ENCODE measurements around the gene NAV3.

The NAV3 gene

DNA sequence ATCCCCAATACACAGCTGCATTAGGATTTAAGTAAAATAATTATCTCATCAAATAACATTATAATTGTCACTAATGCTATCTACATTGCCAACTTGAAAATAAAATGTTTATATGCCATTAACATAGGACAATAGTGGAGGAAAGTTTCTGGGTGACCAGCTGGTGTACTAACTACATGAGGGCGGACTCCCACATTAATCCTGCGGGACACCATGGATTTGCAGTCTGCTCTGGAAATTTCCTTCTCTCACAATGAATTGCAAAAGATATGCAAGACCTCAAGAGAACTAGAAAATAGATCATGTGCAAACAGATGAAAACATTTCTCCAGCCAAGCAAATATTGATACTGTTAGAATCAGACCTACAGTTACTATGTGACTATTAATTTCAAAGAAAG, 390.1 kb downstream of the NAV3 start:
- TF ChIP-seq, protein P1, sequence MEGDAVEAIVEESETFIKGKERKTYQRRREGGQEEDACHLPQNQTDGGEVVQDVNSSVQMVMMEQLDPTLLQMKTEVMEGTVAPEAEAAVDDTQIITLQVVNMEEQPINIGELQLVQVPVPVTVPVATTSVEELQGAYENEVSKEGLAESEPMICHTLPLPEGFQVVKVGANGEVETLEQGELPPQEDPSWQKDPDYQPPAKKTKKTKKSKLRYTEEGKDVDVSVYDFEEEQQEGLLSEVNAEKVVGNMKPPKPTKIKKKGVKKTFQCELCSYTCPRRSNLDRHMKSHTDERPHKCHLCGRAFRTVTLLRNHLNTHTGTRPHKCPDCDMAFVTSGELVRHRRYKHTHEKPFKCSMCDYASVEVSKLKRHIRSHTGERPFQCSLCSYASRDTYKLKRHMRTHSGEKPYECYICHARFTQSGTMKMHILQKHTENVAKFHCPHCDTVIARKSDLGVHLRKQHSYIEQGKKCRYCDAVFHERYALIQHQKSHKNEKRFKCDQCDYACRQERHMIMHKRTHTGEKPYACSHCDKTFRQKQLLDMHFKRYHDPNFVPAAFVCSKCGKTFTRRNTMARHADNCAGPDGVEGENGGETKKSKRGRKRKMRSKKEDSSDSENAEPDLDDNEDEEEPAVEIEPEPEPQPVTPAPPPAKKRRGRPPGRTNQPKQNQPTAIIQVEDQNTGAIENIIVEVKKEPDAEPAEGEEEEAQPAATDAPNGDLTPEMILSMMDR (IDR thresholded peaks at IDR 0.05; ENCODE audit: low read depth, low read length) = no peak
- DNase-seq (ENCODE audit: extremely low read depth, low read depth) = no peak

DNA sequence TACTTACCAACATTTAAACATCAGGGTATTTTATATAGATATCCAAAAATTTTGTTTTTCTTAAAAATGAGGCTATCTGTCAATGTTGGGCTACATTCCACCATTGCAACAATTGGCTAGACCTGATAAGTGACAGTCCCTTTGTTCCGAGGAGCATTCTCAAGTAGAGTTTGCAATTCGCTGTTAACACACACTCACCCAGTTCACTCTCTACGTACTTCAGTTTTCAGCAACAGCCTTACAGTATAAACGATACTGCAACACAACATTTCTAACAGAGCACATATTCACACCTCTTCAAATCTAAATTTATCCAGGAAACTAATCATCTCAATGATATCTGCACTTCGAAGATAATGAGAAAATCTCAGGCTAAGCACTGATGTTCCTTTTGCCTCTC, 393.5 kb downstream of the NAV3 start:
- DNase-seq (ENCODE audit: extremely low read depth, low read depth) = no peak

DNA sequence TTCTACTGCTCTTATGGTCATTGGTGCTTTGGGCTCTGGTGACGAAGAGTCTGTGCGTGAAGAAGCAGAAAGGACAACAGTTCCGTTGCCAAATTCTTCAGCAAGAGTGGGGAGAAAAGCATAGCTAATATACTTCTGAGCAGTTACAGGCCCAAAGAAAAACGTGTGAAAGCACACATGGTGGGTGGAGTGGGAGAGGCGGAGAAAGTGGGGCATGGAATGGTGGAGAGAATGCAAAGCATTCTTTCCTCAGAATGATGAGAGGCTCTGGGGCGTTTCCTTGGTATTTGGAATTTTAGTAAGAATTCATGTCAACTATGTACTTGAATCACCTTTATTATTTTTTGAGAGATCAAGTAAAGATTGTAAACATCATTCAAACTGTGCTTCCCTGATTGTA, 396.1 kb downstream of the NAV3 start:
- TF ChIP-seq, protein P1 (IDR thresholded peaks at IDR 0.05; ENCODE audit: low read depth, low read length) = no peak
- DNase-seq (ENCODE audit: extremely low read depth, low read depth) = no peak

More for the DNA sequence above, 393.5 kb downstream of the NAV3 start:
- TF ChIP-seq, protein P1 (IDR thresholded peaks at IDR 0.05; ENCODE audit: low read depth, low read length) = no peak

DNA sequence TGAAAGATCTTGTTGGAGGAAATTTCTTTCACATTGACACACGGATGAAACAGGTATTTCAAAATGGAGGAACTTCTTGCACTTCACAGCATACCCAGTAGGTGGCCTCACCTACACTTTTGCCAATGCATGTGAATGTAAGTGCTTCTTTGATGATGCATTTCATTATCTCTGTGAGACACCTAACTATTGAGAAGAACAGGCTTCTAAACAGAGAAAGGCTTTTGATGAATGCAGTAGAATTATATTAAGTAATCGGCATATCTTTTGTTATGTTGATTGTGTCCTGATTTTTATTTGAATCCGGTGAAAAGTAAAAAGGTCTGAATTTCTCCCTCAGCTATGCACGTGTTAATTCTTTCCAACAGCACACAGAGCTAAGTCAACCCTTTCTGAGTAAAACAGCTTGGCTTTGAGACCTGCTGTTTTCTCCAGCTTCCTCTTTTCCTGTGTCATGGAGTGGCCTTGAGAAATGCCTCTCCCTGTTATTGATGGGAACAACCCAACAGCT, 399.0 kb downstream of the NAV3 start:
- DNase-seq (ENCODE audit: extremely low read depth, low read depth) = no peak
- TF ChIP-seq, protein P1 (IDR thresholded peaks at IDR 0.05; ENCODE audit: low read depth, low read length) = peak; percentile 48

DNA sequence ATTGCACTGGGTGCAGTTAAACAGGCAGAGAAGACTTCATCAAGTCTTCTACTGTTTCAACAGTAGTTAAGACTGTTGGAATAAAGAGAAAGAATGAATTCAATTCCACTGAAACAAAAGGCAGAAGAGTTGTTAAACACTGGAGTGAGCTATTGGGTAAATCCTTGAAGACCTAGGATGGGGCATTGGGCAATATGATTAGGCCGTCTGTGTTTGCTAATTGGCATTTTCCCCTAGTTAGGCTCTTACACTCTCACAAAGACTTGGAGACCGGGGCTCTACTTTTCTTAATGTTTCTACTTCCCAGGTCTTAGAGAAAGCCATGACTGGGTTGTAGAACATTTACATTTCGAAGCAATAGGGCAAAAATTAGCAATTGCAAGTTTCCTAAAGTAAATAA, 402.1 kb downstream of the NAV3 start:
- DNase-seq (ENCODE audit: extremely low read depth, low read depth) = no peak
- TF ChIP-seq, protein P1 (IDR thresholded peaks at IDR 0.05; ENCODE audit: low read depth, low read length) = no peak

DNA sequence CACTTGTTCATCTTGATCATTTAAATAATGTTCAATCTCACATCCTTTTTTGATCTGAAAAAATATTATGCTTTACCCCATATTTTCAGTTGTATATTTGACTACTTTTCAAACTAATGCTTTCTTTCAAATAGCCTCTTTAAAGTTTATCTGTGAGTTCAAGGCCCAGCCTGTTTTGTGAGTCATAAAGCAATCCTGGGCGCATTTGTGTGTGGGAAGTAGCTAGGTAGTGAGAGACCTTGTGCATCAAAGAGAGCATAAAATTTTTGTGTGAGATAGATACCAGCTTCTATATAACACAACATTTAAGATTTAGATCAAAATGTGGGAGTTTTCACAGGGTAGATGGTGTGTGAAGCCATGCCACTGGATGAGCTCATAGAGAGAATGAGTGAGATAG, 405.6 kb downstream of the NAV3 start:
- no peak for DNase-seq (ENCODE audit: extremely low read depth, low read depth)
- TF ChIP-seq, protein P1 (IDR thresholded peaks at IDR 0.05; ENCODE audit: low read depth, low read length) = no peak

DNA sequence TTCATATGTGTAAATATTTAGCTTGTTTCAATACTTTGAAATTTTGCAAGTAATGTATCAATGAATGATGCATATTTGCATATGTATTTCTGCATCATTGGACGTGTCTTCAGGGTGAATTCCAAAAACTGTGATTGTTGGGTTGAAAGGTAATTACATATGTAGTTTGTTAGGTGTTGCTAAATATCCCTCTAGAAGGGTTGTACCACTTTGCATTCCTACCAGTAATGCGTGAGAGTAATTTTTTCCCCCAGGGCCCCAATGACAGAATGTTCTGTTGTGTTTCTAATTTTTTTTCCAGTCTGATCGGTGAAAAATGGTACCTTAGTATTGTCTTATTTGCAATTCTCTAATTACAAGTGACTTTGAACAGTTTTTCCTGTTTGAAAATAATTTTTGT, 408.9 kb downstream of the NAV3 start:
- TF ChIP-seq, protein P1 (IDR thresholded peaks at IDR 0.05; ENCODE audit: low read depth, low read length) = no peak
- no peak for DNase-seq (ENCODE audit: extremely low read depth, low read depth)
